ENCODE measurements around the gene RBM48.

- TF ChIP-seq BDP1 (IDR thresholded peaks at IDR 0.05; ENCODE audit: insufficient read depth, insufficient read length) (no peak), NFATC3 (IDR thresholded peaks at IDR 0.05) (no peak), POLR2A (conservative IDR thresholded peaks at IDR 0.05) (no peak), HDAC2 (IDR thresholded peaks at IDR 0.05) (no peak), PRDM10 (IDR thresholded peaks at IDR 0.05; ENCODE audit: partially characterized antibody) (no peak), JUN (IDR thresholded peaks at IDR 0.05; ENCODE audit: borderline replicate concordance, low read depth, low read length) (no peak), JUN (CRISPR knock-in tag; IDR thresholded peaks at IDR 0.05; ENCODE audit: borderline replicate concordance) (no peak), ETV5 (CRISPR knock-in tag; IDR thresholded peaks at IDR 0.05; ENCODE audit: low read depth) (no peak), E2F4 (CRISPR knock-in tag; IDR thresholded peaks at IDR 0.05; ENCODE audit: low read depth) (no peak), ZNF184 (CRISPR knock-in tag; IDR thresholded peaks at IDR 0.05) (no peak), ZNF780A (CRISPR knock-in tag; IDR thresholded peaks at IDR 0.05) (no peak), TGIF2 (CRISPR knock-in tag; IDR thresholded peaks at IDR 0.05) (no peak)
- TF ChIP-seq, protein P1, sequence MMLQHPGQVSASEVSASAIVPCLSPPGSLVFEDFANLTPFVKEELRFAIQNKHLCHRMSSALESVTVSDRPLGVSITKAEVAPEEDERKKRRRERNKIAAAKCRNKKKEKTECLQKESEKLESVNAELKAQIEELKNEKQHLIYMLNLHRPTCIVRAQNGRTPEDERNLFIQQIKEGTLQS (IDR thresholded peaks at IDR 0.05), result no peak
- TF ChIP-seq, protein P1 (CRISPR knock-in tag; conservative IDR thresholded peaks at IDR 0.05), result no peak
- TF ChIP-seq, protein P2, sequence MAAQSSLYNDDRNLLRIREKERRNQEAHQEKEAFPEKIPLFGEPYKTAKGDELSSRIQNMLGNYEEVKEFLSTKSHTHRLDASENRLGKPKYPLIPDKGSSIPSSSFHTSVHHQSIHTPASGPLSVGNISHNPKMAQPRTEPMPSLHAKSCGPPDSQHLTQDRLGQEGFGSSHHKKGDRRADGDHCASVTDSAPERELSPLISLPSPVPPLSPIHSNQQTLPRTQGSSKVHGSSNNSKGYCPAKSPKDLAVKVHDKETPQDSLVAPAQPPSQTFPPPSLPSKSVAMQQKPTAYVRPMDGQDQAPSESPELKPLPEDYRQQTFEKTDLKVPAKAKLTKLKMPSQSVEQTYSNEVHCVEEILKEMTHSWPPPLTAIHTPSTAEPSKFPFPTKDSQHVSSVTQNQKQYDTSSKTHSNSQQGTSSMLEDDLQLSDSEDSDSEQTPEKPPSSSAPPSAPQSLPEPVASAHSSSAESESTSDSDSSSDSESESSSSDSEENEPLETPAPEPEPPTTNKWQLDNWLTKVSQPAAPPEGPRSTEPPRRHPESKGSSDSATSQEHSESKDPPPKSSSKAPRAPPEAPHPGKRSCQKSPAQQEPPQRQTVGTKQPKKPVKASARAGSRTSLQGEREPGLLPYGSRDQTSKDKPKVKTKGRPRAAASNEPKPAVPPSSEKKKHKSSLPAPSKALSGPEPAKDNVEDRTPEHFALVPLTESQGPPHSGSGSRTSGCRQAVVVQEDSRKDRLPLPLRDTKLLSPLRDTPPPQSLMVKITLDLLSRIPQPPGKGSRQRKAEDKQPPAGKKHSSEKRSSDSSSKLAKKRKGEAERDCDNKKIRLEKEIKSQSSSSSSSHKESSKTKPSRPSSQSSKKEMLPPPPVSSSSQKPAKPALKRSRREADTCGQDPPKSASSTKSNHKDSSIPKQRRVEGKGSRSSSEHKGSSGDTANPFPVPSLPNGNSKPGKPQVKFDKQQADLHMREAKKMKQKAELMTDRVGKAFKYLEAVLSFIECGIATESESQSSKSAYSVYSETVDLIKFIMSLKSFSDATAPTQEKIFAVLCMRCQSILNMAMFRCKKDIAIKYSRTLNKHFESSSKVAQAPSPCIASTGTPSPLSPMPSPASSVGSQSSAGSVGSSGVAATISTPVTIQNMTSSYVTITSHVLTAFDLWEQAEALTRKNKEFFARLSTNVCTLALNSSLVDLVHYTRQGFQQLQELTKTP (IDR thresholded peaks at IDR 0.05; ENCODE audit: low read depth in 1 of 2, partially characterized antibody in 2 of 2), result no peak
Measured at GRCh38 chr7:92496876-92497275, 31.7 kb upstream of the RBM48 start.
